HFF-Myc (cell line): Measurements from ENCODE around the gene CUX1.
"Not testable (repeated sequence)": the region's sequence is repeated elsewhere in the genome, so short reads cannot be mapped to it uniquely, and the experiment has no call there.

Experiments
- DNase-seq: peaks from one replicate; pipeline ENCODE4 v3.0.0-alpha.2; 2011; ENCODE audit warnings: low read depth; ENCODE audit errors: extremely low read depth
- H3K4me3 ChIP-seq: replicated peaks from 2 replicates; pipeline ENCODE4 v1.5.1; 2011; ENCODE audit warnings: low read depth, mild to moderate bottlenecking, control low read depth, low read length
- CTCF ChIP-seq: IDR thresholded peaks from 2 replicates; pipeline ENCODE4 v1.5.1; 2012; ENCODE audit warnings: mild to moderate bottlenecking, low read depth, low read length, control low read depth; ENCODE audit errors: missing control alignments

CUX1 gene

DNA sequence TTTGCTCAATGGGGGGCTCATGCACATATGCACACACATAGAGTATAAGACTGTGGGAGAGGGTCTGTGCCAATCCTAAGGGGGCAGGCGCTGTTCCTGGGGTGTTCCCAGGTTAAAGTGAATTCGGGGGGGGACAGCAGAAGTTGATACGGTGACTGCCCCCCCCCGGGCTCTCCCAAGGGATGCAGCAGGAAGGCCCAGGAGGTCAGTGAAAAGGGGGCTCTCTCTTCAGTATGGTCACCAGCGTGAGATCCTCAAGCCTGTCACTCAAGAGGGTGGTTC is 506.4 kb downstream of the CUX1 start:
- DNase-seq, result no peak
- no peak overlapping the region for H3K4me3 ChIP-seq
- TF ChIP-seq CTCF, result no peak

GRCh38 chr7:102325106-102325505 is 507.7 kb downstream of the CUX1 start:
- not testable (repeated sequence) for DNase-seq, H3K4me3 ChIP-seq

DNA sequence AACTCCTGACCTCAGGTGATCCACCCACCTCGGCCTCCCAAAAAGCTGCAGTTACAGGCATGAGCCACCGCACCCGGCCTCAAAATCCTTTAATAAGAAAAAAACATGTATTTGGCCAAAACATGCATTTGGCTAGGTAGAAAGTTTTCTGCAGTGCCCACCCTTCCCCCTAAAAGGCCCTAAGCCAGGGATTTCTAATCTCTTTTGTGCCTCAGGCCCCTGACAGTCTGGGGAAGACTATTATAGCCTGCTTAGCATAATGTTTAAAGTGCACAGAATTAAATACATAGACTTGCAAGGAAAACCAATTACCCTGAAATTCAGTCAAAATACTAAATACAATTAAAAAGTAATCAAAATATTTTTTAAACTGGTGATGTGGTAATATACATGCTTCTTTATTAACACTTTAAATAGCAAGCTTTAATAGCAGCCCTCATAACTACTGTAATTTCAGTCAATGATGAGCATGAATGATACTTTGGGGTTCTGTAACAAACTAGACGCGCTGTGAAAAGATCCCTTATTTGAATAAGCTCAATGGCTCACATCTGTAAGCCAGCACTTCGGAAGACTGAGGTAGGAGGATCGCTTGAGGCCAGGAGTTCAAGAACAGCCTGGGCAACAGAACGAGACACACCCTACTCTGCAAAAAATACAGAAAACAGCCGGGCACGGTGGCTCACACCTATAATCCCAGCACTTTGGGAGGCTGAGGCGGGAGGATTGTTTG is 508.9 kb downstream of the CUX1 start:
- H3K4me3 ChIP-seq, result no peak overlapping the region
- no peak for TF ChIP-seq CTCF
- DNase-seq, result no peak

- DNase-seq, H3K4me3 ChIP-seq: not testable (repeated sequence)
Measured at GRCh38 chr7:102327183-102327582, 509.8 kb downstream of the CUX1 start.

GRCh38 chr7:102328863-102329262 is 511.4 kb downstream of the CUX1 start:
- not testable (repeated sequence) for DNase-seq, H3K4me3 ChIP-seq

DNA sequence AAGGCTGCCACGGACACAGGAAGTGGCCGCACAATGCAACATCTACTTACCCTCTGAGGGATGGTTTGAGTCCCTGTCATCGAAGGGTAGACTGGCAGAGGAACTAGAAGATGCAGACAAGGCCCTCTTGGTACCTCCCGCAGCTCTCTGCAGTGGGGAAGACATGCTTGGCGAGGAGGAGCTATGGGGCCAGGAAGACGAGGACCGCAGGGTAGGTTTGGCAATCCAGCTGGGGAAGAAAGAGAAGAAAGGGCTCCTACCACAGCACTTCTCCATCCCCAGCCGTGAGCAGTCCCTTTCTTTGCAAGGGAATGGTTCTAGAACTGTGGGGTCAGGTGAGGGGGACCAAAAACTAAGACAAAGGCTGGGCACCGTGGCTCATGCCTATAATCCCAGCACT is 511.9 kb downstream of the CUX1 start:
- not testable (repeated sequence) for DNase-seq, H3K4me3 ChIP-seq

GRCh38 chr7:102330666-102331460 is 513.4 kb downstream of the CUX1 start:
- DNase-seq, H3K4me3 ChIP-seq: not testable (repeated sequence)
